ENCODE measurements around the gene TOR4A. TPM values are rescaled to one million over a fixed set of nuclear protein-coding genes. Genes with fewer than 3 reads are reported as not detected.

The TOR4A gene
- total and polyA plus RNA-seq, 10 of the 15 experiments (the other 5 are each of a cell fraction or from before 2014, with no cell fraction given), result 2.0 to 19.9 (median 3.7) TPM

DNA sequence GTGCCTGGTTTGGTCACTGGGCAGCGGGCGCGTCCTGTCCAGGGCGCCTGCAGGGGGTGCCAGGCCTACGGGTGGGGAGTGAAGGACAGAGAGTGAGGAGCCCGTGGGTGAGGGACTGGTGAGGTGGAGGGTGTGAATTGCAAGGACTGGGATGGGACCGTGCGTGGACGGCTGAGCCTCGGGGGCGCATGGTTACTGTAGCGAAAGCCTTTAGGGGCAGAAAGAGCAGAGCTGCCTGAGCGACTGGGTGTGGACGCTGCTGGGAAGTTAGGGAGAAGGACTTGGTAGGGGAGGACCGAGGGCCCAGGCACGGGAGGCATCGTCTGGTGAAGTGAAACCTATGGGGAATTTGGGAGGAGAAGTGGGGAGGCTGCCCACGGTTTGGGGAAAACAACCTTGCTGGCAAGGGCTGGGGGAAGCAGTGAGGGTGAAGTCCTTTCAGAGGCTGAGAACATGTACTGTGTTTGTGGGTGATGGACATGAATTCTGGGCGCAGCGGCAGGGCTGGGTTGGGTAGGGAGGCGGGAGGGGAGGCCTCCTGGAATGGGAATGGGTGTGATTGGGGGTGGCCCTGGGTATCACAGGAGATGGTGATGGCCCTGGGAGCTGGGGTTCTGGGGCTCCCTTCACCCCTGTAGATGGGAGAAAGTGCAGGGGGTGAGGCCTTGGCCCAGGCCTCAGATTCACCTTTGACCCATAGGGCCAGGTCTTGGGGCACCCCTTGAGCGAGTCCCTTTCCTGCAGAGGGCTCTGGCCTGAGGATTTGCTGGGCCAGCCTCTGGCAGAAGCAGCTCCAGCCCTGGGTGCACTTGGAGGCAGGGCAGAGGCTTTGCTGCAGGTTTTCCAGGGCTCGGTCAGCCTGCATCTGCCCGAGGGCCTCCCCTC, 1.7 kb upstream of the TOR4A start (continued):
- TF ChIP-seq, protein P1, sequence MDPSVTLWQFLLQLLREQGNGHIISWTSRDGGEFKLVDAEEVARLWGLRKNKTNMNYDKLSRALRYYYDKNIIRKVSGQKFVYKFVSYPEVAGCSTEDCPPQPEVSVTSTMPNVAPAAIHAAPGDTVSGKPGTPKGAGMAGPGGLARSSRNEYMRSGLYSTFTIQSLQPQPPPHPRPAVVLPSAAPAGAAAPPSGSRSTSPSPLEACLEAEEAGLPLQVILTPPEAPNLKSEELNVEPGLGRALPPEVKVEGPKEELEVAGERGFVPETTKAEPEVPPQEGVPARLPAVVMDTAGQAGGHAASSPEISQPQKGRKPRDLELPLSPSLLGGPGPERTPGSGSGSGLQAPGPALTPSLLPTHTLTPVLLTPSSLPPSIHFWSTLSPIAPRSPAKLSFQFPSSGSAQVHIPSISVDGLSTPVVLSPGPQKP (IDR thresholded peaks at IDR 0.05; ENCODE audit: low read depth, low read length), result no peak
- TF ChIP-seq NFYA (IDR thresholded peaks at IDR 0.05; ENCODE audit: borderline replicate concordance, low read depth, low read length) (no peak), PML (IDR thresholded peaks at IDR 0.05; ENCODE audit: low read length) (no peak), WRNIP1 (IDR thresholded peaks at IDR 0.05; ENCODE audit: borderline replicate concordance, low read depth, low read length) (no peak), RAD21 (IDR thresholded peaks at IDR 0.05; ENCODE audit: insufficient read depth, low read depth, low read length) (no peak), POU2F2 (IDR thresholded peaks at IDR 0.05; ENCODE audit: borderline replicate concordance, low read depth, low read length) (no peak), ZNF24 (IDR thresholded peaks at IDR 0.05) (no peak), ZNF622 (IDR thresholded peaks at IDR 0.05) (no peak), TCF7 (IDR thresholded peaks at IDR 0.05; ENCODE audit: borderline replicate concordance) (no peak), RUNX3 (IDR thresholded peaks at IDR 0.05; ENCODE audit: low read length) (no peak), CBX5 (IDR thresholded peaks at IDR 0.05; ENCODE audit: low read depth) (no peak)
- TF ChIP-seq, protein P2, sequence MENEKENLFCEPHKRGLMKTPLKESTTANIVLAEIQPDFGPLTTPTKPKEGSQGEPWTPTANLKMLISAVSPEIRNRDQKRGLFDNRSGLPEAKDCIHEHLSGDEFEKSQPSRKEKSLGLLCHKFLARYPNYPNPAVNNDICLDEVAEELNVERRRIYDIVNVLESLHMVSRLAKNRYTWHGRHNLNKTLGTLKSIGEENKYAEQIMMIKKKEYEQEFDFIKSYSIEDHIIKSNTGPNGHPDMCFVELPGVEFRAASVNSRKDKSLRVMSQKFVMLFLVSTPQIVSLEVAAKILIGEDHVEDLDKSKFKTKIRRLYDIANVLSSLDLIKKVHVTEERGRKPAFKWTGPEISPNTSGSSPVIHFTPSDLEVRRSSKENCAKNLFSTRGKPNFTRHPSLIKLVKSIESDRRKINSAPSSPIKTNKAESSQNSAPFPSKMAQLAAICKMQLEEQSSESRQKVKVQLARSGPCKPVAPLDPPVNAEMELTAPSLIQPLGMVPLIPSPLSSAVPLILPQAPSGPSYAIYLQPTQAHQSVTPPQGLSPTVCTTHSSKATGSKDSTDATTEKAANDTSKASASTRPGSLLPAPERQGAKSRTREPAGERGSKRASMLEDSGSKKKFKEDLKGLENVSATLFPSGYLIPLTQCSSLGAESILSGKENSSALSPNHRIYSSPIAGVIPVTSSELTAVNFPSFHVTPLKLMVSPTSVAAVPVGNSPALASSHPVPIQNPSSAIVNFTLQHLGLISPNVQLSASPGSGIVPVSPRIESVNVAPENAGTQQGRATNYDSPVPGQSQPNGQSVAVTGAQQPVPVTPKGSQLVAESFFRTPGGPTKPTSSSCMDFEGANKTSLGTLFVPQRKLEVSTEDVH (IDR thresholded peaks at IDR 0.05; ENCODE audit: low read depth, partially characterized antibody), result no peak

All from GM12878 (cell line).